Measurements from ENCODE around the gene MBTPS1. TPM values are rescaled to one million over a fixed set of nuclear protein-coding genes. Genes with fewer than 3 reads are reported as not detected.

The MBTPS1 gene
- polyA plus RNA-seq, 2 of the 4 experiments (the other 2 are of a cell fraction): 50.3 to 88.4 TPM

- no peak for FAIRE-seq
Measured at GRCh38 chr16:84088695-84089395, 27.9 kb downstream of the MBTPS1 start.

DNA sequence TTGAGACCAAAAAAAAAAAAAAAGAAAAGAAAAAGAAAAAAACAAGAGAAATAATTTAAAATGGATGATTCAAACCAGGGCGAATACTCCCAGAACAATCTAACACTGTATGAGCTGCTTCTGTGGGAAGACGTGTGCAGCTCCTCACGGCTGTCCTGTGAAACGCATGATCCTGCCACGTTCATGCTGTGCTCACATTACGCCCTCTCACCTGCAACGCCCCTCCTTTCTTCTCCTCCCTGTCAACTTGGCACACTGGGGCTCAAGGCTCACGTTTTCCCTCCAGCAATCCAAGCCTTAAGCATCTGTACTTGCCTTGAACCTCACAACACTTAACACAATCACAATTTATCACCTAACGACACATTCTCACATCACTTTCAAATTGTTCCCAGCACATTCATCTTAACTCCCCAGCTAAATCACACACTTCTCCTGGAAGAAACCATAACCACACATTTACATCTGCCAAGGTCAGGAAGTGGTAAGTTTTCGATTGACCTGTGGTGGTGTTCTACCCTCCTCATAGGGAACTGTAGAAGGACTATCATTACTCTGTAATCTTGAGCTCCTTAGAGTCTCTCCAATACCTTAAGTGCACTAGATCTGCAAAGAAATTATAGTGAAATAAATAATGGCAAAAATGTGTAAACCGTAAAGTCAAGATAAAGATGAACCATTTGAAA lies 29.1 kb downstream of the MBTPS1 start:
- POLR2A ChIA-PET: interaction anchor here (0.6 to 0.7 kb wide), 2 partner anchors 29 to 104 kb away, joined by 3 to 6 read pairs; partner anchors contain the start of gene MBTPS1
- Histone ChIP-seq H3K4me3 (no peak overlapping the region), H3K9me3 (no peaks in the 10 kb centered on the region), H3K27ac (no peak overlapping the region), H3K4me2 (no peak overlapping the region), H3K4me1 (no peaks in the 10 kb centered on the region)
- CTCF ChIA-PET: interaction anchor here (0.6 to 3.4 kb wide), 11 partner anchors 7 to 396 kb away, joined by 3 to 17 read pairs (median 6); partner anchors contain the start of gene TAF1C
- 85% methylated on average over 11 of the region's 11 CpGs for whole genome bisulfite sequencing (ENCODE audit: missing lambda C conversion rate)
- DNase-seq (ENCODE audit: low read depth in 1 of 2, low spot score in 1 of 2): no peak
- ATAC-seq: no peak
- TF ChIP-seq NFE2L2 (conservative IDR thresholded peaks at IDR 0.05; ENCODE audit: low read length): no peak
- no peak for TF ChIP-seq CBX2 (IDR thresholded peaks at IDR 0.05; ENCODE audit: borderline replicate concordance, low read depth)
- TF ChIP-seq HEYL (CRISPR knock-in tag; IDR thresholded peaks at IDR 0.05): no peak
- no peak for TF ChIP-seq KDM1A (IDR thresholded peaks at IDR 0.05; ENCODE audit: low read depth)
- TF ChIP-seq ZFP36 (IDR thresholded peaks at IDR 0.05; ENCODE audit: borderline replicate concordance, partially characterized antibody): no peak
- no peak for TF ChIP-seq ATOH8 (CRISPR knock-in tag; IDR thresholded peaks at IDR 0.05; ENCODE audit: low read depth)
- no peak for TF ChIP-seq ESRRA (IDR thresholded peaks at IDR 0.05; ENCODE audit: borderline replicate concordance, low read length)
- no peak for TF ChIP-seq CBX8 (IDR thresholded peaks at IDR 0.05)
- TF ChIP-seq HOXB5 (CRISPR knock-in tag; IDR thresholded peaks at IDR 0.05): no peak
- TF ChIP-seq HOXB13 (CRISPR knock-in tag; IDR thresholded peaks at IDR 0.05; ENCODE audit: low read depth): no peak
- no peak for TF ChIP-seq RFX5 (IDR thresholded peaks at IDR 0.05)
- no peak for TF ChIP-seq SMC3 (IDR thresholded peaks at IDR 0.05)
- TF ChIP-seq EHF (CRISPR knock-in tag; IDR thresholded peaks at IDR 0.05): no peak
- no peak for TF ChIP-seq KDM5A (IDR thresholded peaks at IDR 0.05)
- no peak for TF ChIP-seq GATA3 (IDR thresholded peaks at IDR 0.05; ENCODE audit: borderline replicate concordance)
- FAIRE-seq: no peak

More at GRCh38 chr16:84088695-84089395, 27.9 kb downstream of the MBTPS1 start:
- H3K4me2 ChIP-seq: no peak overlapping the region
- no peak overlapping the region for H3K27ac ChIP-seq
- no peak overlapping the region for H3K4me3 ChIP-seq
- H3K9me3 ChIP-seq: no peaks in the 10 kb centered on the region
- peak in 1 of 2 experiments; percentile 34; a peak in 1 of 6 replicates for ATAC-seq
- CTCF ChIA-PET: interaction anchor here (0.7 to 3.4 kb wide), 13 partner anchors 9 to 302 kb away, joined by 3 to 17 read pairs (median 4); partner anchors contain the start of genes MBTPS1 and TAF1C
- WGBS (ENCODE audit: missing lambda C conversion rate): 83% methylated on average over 15 of the region's 15 CpGs
- no peaks in the 10 kb centered on the region for H3K4me1 ChIP-seq
- POLR2A ChIA-PET: no interaction called here
- no peak for TF ChIP-seq RCOR1 (IDR thresholded peaks at IDR 0.05; ENCODE audit: low read depth, low read length)
- no peak for TF ChIP-seq CBX2 (IDR thresholded peaks at IDR 0.05; ENCODE audit: borderline replicate concordance, low read depth)
- no peak for TF ChIP-seq NPAS2 (CRISPR knock-in tag; IDR thresholded peaks at IDR 0.05; ENCODE audit: borderline replicate concordance)
- no peak for TF ChIP-seq FOXS1 (CRISPR knock-in tag; IDR thresholded peaks at IDR 0.05)
- no peak for TF ChIP-seq PBX3 (IDR thresholded peaks at IDR 0.05)
- TF ChIP-seq RFX5 (IDR thresholded peaks at IDR 0.05): no peak
- no peak for TF ChIP-seq NR3C1 (IDR thresholded peaks at IDR 0.05)
- TF ChIP-seq, protein P1, sequence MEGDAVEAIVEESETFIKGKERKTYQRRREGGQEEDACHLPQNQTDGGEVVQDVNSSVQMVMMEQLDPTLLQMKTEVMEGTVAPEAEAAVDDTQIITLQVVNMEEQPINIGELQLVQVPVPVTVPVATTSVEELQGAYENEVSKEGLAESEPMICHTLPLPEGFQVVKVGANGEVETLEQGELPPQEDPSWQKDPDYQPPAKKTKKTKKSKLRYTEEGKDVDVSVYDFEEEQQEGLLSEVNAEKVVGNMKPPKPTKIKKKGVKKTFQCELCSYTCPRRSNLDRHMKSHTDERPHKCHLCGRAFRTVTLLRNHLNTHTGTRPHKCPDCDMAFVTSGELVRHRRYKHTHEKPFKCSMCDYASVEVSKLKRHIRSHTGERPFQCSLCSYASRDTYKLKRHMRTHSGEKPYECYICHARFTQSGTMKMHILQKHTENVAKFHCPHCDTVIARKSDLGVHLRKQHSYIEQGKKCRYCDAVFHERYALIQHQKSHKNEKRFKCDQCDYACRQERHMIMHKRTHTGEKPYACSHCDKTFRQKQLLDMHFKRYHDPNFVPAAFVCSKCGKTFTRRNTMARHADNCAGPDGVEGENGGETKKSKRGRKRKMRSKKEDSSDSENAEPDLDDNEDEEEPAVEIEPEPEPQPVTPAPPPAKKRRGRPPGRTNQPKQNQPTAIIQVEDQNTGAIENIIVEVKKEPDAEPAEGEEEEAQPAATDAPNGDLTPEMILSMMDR (IDR thresholded peaks at IDR 0.05): no peak
- TF ChIP-seq CHD2 (IDR thresholded peaks at IDR 0.05; ENCODE audit: low read length, partially characterized antibody): no peak
- DNase-seq (ENCODE audit: low read depth in 1 of 2, low spot score in 1 of 2): peak in 1 of 2 experiments; percentile 20
